Lung (tissue), 12 donors: Measurements from ENCODE around the gene FHOD3. TPM values are rescaled to one million over a fixed set of nuclear protein-coding genes. Genes with fewer than 3 reads are reported as not detected.

Experiments
- ATAC-seq: fragments of 200-7000 bp; cut with Tn5 transposase; one replicate; pipeline ENCODE4 v1.9.1; 2020; ENCODE audit warnings: moderate number of reproducible peaks; ENCODE audit not compliant: insufficient read depth, low FRiP score
- DNase-seq, 3 donors: peaks; one replicate each; pipeline ENCODE4 v3.0.0-alpha.2; 2013 to 2017
- H3K27ac ChIP-seq, 2 donors: one replicate each; pipeline ENCODE4 v1.5.1; 2013; ENCODE audit warnings: mild to moderate bottlenecking in 2 of 2, moderate library complexity in 2 of 2, control low read depth in 1 of 2, inconsistent platforms in 1 of 2, low read depth in 1 of 2, low read length in 1 of 2
- H3K27me3 ChIP-seq, 3 donors: one replicate each; pipeline ENCODE4 v1.5.1; 2013; ENCODE audit warnings: low read length in 2 of 3; ENCODE audit not compliant: control insufficient read depth in 3 of 3, insufficient read depth in 3 of 3
- H3K36me3 ChIP-seq, 4 donors: one replicate each; pipeline ENCODE4 v1.5.1; 2013; ENCODE audit warnings: low read length in 4 of 4, mild to moderate bottlenecking in 1 of 4, moderate library complexity in 1 of 4; ENCODE audit not compliant: control insufficient read depth in 4 of 4, insufficient read depth in 4 of 4
- H3K4me1 ChIP-seq, 5 donors: one replicate each; pipeline ENCODE4 v1.5.1; 2013; ENCODE audit warnings: low read length in 5 of 5, mild to moderate bottlenecking in 2 of 5, moderate library complexity in 1 of 5; ENCODE audit not compliant: control insufficient read depth in 5 of 5, insufficient read depth in 5 of 5
- H3K4me3 ChIP-seq: one replicate; pipeline ENCODE4 v1.5.1; 2013; ENCODE audit warnings: mild to moderate bottlenecking, control low read depth, moderate library complexity
- H3K9ac ChIP-seq, 2 donors: one replicate each; pipeline ENCODE4 v1.5.1; 2013; ENCODE audit warnings: low read length in 2 of 2, control low read depth in 1 of 2; ENCODE audit not compliant: insufficient read depth in 1 of 2
- H3K9me3 ChIP-seq, 4 donors: one replicate each; pipeline ENCODE4 v1.5.1; 2013; ENCODE audit warnings: low read length in 3 of 4, mild to moderate bottlenecking in 1 of 4, moderate library complexity in 1 of 4; ENCODE audit not compliant: control insufficient read depth in 4 of 4, insufficient read depth in 3 of 4
- WGBS, 2 donors: extraction: QIAGEN DNeasy Blood & Tissue Kit; methylation state at CpG; one replicate each; pipeline ENCODE4 v1.1.7; 2013; 5-methylcytosine and 5-hydroxymethylcytosine counted together
- polyA plus RNA-seq, 2 donors: library from polyadenylated mRNA; stranded (reverse); fragments of 200-250 nt; gene quantifications; one replicate each; pipeline ENCODE4 v1.2.1, GENCODE V29; 2013
- total RNA-seq, 2 donors: library from RNA; depleted of rRNA in 1 of 2; stranded (reverse); fragments of >200 nt in 1 of 2; gene quantifications; one replicate each; pipeline ENCODE4 v1.2.1, GENCODE V29; 2014 to 2021
- TF ChIP-seq, protein P1 (sequence below): IDR thresholded peaks from 2 replicates; pipeline ENCODE4 v1.5.1; 2012; ENCODE audit warnings: mild to moderate bottlenecking; ENCODE audit errors: control extremely low read depth, extremely low read depth
- donor health status: control.
- donor health status: control.
- donor health status: Bipolar disorder and iron deficiency.
- donor health status: healthy.
- donor health status: DM: yes; HTN: yes; CAD: no.

Gene FHOD3
- total and polyA plus RNA-seq, 4 donors = 1.0 to 7.4 (median 2.9) TPM

DNA sequence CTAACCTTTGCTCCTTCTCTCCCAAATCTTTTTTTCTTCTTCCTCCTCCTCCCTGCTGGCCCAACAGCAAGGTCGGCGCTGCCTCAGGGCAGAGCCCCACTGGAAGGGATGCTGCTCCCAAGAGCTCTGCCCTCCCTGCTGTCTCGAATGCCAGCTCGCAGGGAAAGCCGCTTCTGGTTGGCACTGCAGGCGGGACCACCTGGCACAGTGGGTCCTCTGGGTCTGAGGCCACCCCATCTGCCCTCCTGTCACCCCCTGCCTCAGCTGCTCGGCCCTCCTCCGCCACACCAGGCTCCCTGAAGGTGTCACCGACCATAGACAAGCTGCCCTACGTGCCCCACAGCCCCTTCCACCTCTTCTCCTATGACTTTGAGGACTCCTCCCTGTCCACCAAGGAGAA is 355.0 kb downstream of the FHOD3 start:
- DNase-seq = no peak
- Histone ChIP-seq H3K27me3 (peaks cover 0 to 4% (median 2%) of the 10 kb centered on the region in 3 donors), H3K9ac (no peak overlapping the region), H3K4me3 (no peak overlapping the region), H3K4me1 (peaks cover 0 to 6% (median 0%) of the 10 kb centered on the region in 5 donors), H3K36me3 (no peaks in the 10 kb centered on the region), H3K27ac (no peak overlapping the region), H3K9me3 (no peaks in the 10 kb centered on the region)
- TF ChIP-seq, protein P1, sequence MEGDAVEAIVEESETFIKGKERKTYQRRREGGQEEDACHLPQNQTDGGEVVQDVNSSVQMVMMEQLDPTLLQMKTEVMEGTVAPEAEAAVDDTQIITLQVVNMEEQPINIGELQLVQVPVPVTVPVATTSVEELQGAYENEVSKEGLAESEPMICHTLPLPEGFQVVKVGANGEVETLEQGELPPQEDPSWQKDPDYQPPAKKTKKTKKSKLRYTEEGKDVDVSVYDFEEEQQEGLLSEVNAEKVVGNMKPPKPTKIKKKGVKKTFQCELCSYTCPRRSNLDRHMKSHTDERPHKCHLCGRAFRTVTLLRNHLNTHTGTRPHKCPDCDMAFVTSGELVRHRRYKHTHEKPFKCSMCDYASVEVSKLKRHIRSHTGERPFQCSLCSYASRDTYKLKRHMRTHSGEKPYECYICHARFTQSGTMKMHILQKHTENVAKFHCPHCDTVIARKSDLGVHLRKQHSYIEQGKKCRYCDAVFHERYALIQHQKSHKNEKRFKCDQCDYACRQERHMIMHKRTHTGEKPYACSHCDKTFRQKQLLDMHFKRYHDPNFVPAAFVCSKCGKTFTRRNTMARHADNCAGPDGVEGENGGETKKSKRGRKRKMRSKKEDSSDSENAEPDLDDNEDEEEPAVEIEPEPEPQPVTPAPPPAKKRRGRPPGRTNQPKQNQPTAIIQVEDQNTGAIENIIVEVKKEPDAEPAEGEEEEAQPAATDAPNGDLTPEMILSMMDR = no peak
- no peak for ATAC-seq
- whole genome bisulfite sequencing, 2 donors = 87 to 98% methylated on average over 10 of the region's 10 CpGs

DNA sequence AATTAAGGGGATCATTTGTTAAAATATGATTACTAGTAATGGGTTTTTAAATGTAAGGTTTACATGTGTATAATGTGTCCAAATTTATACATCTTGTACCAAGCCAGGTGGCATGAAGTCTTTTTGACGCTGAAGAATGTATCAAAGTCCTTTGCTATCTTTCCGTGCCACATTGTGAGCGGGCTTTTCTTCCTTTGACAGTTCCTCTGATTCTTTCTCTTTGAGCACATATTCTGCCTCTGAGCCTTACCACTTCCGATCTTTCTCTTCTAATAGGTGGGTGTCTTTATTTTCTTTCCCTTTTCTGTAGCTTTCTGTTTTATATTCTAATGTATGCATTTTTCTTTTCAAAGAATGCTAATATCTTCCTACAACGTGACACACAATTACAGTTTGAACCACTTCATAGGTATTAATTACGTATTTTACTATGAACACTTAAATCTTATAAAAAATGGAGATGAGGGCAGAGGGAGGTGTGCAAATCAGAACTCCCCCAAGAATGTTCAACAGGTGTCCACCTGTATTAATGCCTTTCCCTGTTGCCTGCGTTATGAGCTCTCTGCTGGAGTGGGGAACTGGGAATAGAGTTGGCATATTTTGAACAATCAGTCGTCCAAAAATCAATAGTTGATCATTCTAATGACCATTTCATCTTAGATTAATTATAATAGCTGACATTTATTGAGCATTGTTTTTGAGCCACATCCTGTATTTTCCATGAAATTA is 355.8 kb downstream of the FHOD3 start:
- Histone ChIP-seq H3K4me1 (peaks cover 0 to 6% (median 0%) of the 10 kb centered on the region in 5 donors), H3K4me3 (no peak overlapping the region), H3K27me3 (peaks cover 0 to 4% (median 2%) of the 10 kb centered on the region in 3 donors), H3K36me3 (no peaks in the 10 kb centered on the region), H3K9me3 (no peaks in the 10 kb centered on the region), H3K9ac (no peak overlapping the region), H3K27ac (no peak overlapping the region)
- WGBS, 2 donors = 84 to 86% methylated on average over 8 of the region's 8 CpGs
- DNase-seq (no peak), ATAC-seq (no peak)
- TF ChIP-seq, protein P1 = no peak

DNA sequence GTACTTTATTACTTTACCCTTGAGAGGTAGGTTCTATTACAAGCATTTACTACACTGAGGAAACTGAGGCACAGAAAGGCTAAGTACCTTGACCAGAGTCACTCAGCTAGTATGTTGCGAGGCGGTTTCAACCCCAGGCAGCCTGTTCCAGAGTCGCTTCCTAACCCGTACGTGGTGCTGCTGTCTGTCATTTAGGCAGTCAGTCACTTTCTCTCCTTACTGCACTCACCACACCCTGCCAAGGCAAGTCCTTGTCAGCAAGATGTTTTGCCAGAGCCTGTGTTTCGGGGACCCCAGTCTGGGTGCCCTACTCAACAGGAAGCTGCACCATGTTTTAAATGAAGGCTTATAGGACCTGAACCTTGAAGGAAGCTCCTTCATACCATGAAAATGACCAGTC is 356.4 kb downstream of the FHOD3 start:
- Histone ChIP-seq H3K27ac (no peak overlapping the region), H3K36me3 (no peaks in the 10 kb centered on the region), H3K4me3 (no peak overlapping the region), H3K27me3 (peaks cover 0 to 4% (median 2%) of the 10 kb centered on the region in 3 donors), H3K9me3 (no peaks in the 10 kb centered on the region), H3K9ac (no peak overlapping the region), H3K4me1 (peaks cover 0 to 6% (median 0%) of the 10 kb centered on the region in 5 donors)
- ATAC-seq (no peak), DNase-seq (no peak)
- 90 to 94% methylated on average over 6 of the region's 6 CpGs for WGBS, 2 donors
- TF ChIP-seq, protein P1 = no peak

DNA sequence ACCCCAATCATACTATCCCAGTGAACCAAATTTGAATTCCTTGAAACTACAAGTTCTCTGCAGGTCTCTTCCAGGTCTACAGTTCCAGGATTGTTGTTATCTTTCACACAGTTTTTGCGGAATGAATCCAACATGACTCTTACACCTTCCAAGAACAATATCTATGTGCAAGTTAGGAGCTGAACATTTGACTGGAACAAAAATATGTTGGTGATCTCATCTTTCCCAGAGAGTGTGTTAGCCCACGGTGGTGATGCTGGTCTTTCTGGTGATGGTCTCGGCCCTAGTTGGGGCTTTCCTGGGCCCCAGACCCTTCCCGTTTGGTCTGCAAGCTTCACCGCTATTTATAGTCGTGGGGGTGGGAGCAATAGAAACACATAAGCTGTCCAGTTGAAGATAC is 357.6 kb downstream of the FHOD3 start:
- no peak for DNase-seq
- Histone ChIP-seq H3K4me3 (no peak overlapping the region), H3K4me1 (peaks cover 0 to 6% (median 0%) of the 10 kb centered on the region in 5 donors), H3K27me3 (peaks cover 0 to 4% (median 2%) of the 10 kb centered on the region in 3 donors), H3K36me3 (no peaks in the 10 kb centered on the region), H3K9ac (no peak overlapping the region), H3K27ac (no peak overlapping the region), H3K9me3 (no peaks in the 10 kb centered on the region)
- TF ChIP-seq, protein P1 = no peak
- WGBS, 2 donors = 80 to 85% methylated on average over 6 of the region's 6 CpGs
- no peak for ATAC-seq
